Glomerular endothelial cell (primary cell): ENCODE results near the gene ATP2B3. TPM values are rescaled to one million over a fixed set of nuclear protein-coding genes. Genes with fewer than 3 reads are reported as not detected.

Experiments
- DNase-seq: peaks from one replicate; pipeline ENCODE4 v3.0.0-alpha.2; 2011; ENCODE audit warnings: low read depth, low spot score; ENCODE audit errors: extremely low read depth
- total RNA-seq: library from RNA; depleted of rRNA; stranded (reverse); fragments of >200 nt; gene quantifications from 2 replicates; pipeline ENCODE4 v1.2.3, GENCODE V29; 2015

Gene ATP2B3
- total RNA-seq, 1 donor from 2014 or later = not detected

GRCh38 chrX:153631907-153632594, 114.6 kb downstream of the ATP2B3 start:
- DNase-seq = no peak

Other genes starting within 250 kb of the ATP2B3 start
- gene PNMA6F, start 195.9 kb upstream of the ATP2B3 start, total RNA-seq = not detected in 2 replicates
- 7.4 and 8.8 TPM in 2 replicates for gene ZNF275, start 183.5 kb upstream of the ATP2B3 start, total RNA-seq
- not detected in 2 replicates for gene PNMA6E, start 116.3 kb upstream of the ATP2B3 start, total RNA-seq
- 0.58 and 1.2 TPM in 2 replicates for gene ZFP92, start 106.2 kb upstream of the ATP2B3 start, total RNA-seq
- gene TREX2, start 71.6 kb upstream of the ATP2B3 start, total RNA-seq = 1.4 and 3.2 TPM in 2 replicates
- 14.2 and 20.2 TPM in 2 replicates for gene HAUS7, start 47.1 kb upstream of the ATP2B3 start, total RNA-seq
- 5.9 and 166 TPM in 2 replicates for gene BGN, start 22.7 kb upstream of the ATP2B3 start, total RNA-seq
- 34.1 and 35.2 TPM in 2 replicates for gene CCNQ, start 81.5 kb downstream of the ATP2B3 start, total RNA-seq
- gene DUSP9, start 129.6 kb downstream of the ATP2B3 start, total RNA-seq = 0.76 TPM in 1 of 2 replicates, not detected in the other
- gene PNCK, start 156.2 kb downstream of the ATP2B3 start, total RNA-seq = not detected in 2 replicates
- gene SLC6A8, start 170.3 kb downstream of the ATP2B3 start, total RNA-seq = 17.3 and 18.7 TPM in 2 replicates
- gene BCAP31, start 206.7 kb downstream of the ATP2B3 start, total RNA-seq = 206 and 215 TPM in 2 replicates
- gene ABCD1, start 207.2 kb downstream of the ATP2B3 start, total RNA-seq = 13.8 and 20.9 TPM in 2 replicates
- gene PLXNB3, start 246.6 kb downstream of the ATP2B3 start, total RNA-seq = 25.6 and 37.6 TPM in 2 replicates